HCT116 (cell line): ENCODE data around the gene RCAN2.

Experiments used
- CEBPB ChIP-seq: IDR thresholded peaks from 2 replicates; pipeline ENCODE4 v1.6.1; 2012; ENCODE audit warnings: low read depth
- EZH2 ChIP-seq: fragments of 200-600 bp; sonication (generic); IDR thresholded peaks from 2 replicates; pipeline ENCODE4 v1.6.1; 2017; ENCODE audit warnings: antibody characterized with exemption, mixed run types
- MAX ChIP-seq: IDR thresholded peaks from 2 replicates; pipeline ENCODE4 v1.6.1; 2012
- POLR2A ChIP-seq: IDR thresholded peaks from 2 replicates; pipeline ENCODE4 v1.7.0; 2011; ENCODE audit warnings: borderline replicate concordance; ENCODE audit not compliant: insufficient read depth, insufficient read length; ENCODE audit errors: extremely low read depth
- POLR2AphosphoS5 ChIP-seq: IDR thresholded peaks from 2 replicates; pipeline ENCODE4 v1.6.1; 2011; ENCODE audit warnings: mild to moderate bottlenecking, low read depth, low read length, moderate library complexity
- RAD21 ChIP-seq: IDR thresholded peaks from 2 replicates; pipeline ENCODE4 v1.6.1; 2012; ENCODE audit warnings: low read depth, mild to moderate bottlenecking
- YY1 ChIP-seq: IDR thresholded peaks from 2 replicates; pipeline ENCODE4 v1.6.1; 2011; ENCODE audit warnings: low read length, low read depth, moderate library complexity, mild to moderate bottlenecking; ENCODE audit not compliant: insufficient replicate concordance; ENCODE audit errors: extremely low read depth
- ZBTB33 ChIP-seq: IDR thresholded peaks from 2 replicates; pipeline ENCODE4 v1.6.1; 2011; ENCODE audit warnings: mild to moderate bottlenecking, low read length, moderate library complexity; ENCODE audit not compliant: insufficient replicate concordance; ENCODE audit errors: extremely low read depth
- TF ChIP-seq, protein P1 (sequence below), 3 experiments: fragments of 200-600 bp in 1 of 3; sonication (generic) in 1 of 3; IDR thresholded peaks in 2 of 3; conservative IDR thresholded peaks in 1 of 3; 2 replicates each; pipeline ENCODE4 v1.5.1; 2012 to 2017; ENCODE audit warnings: low read depth in 2 of 3, low read length in 2 of 3, antibody characterized with exemption in 1 of 3, borderline replicate concordance in 1 of 3, control low read depth in 1 of 3, mild to moderate bottlenecking in 1 of 3, mixed read lengths in 1 of 3, mixed run types in 1 of 3, moderate library complexity in 1 of 3; ENCODE audit not compliant: insufficient read depth in 1 of 3
- TF ChIP-seq, protein P2 (sequence below): IDR thresholded peaks from 2 replicates; pipeline ENCODE4 v1.6.1; 2012; ENCODE audit warnings: low read depth

DNA sequence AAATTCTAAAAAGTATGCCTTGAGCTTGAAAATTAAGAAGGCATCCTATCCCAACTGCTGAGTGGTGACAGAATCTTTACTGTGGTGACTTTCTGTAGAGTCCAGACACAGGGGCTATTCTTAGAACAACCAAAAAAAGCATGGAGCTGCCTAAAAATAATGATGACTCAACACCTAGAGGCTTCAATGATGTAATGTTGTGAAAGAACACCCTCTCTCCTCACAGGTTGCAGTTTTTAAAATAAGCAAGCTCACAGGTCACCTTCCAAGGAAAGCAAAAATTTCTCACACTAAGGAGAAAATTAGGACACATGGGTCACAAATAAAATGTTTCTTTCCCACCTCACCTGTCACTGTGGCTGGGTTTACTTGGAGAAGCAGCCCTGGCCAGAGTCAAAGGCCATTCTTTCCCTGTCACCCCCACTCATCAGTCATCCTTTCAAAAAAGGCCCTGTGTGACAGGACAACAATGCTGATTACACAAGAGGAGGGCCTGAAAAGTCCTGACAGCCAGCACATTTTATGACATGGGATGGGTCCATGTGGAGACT, 53.5 kb downstream of the RCAN2 start:
- no peak for TF ChIP-seq EZH2
- TF ChIP-seq, protein P1, sequence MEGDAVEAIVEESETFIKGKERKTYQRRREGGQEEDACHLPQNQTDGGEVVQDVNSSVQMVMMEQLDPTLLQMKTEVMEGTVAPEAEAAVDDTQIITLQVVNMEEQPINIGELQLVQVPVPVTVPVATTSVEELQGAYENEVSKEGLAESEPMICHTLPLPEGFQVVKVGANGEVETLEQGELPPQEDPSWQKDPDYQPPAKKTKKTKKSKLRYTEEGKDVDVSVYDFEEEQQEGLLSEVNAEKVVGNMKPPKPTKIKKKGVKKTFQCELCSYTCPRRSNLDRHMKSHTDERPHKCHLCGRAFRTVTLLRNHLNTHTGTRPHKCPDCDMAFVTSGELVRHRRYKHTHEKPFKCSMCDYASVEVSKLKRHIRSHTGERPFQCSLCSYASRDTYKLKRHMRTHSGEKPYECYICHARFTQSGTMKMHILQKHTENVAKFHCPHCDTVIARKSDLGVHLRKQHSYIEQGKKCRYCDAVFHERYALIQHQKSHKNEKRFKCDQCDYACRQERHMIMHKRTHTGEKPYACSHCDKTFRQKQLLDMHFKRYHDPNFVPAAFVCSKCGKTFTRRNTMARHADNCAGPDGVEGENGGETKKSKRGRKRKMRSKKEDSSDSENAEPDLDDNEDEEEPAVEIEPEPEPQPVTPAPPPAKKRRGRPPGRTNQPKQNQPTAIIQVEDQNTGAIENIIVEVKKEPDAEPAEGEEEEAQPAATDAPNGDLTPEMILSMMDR (IDR thresholded peaks at IDR 0.05 in 2 of 3, conservative IDR thresholded peaks at IDR 0.05 in 1 of 3; ENCODE audit: borderline replicate concordance in 1 of 3, insufficient read depth in 1 of 3, low read depth in 2 of 3, low read length in 2 of 3), result no peak
- TF ChIP-seq POLR2AphosphoS5, result no peak
- TF ChIP-seq YY1, result no peak
- TF ChIP-seq, protein P2, sequence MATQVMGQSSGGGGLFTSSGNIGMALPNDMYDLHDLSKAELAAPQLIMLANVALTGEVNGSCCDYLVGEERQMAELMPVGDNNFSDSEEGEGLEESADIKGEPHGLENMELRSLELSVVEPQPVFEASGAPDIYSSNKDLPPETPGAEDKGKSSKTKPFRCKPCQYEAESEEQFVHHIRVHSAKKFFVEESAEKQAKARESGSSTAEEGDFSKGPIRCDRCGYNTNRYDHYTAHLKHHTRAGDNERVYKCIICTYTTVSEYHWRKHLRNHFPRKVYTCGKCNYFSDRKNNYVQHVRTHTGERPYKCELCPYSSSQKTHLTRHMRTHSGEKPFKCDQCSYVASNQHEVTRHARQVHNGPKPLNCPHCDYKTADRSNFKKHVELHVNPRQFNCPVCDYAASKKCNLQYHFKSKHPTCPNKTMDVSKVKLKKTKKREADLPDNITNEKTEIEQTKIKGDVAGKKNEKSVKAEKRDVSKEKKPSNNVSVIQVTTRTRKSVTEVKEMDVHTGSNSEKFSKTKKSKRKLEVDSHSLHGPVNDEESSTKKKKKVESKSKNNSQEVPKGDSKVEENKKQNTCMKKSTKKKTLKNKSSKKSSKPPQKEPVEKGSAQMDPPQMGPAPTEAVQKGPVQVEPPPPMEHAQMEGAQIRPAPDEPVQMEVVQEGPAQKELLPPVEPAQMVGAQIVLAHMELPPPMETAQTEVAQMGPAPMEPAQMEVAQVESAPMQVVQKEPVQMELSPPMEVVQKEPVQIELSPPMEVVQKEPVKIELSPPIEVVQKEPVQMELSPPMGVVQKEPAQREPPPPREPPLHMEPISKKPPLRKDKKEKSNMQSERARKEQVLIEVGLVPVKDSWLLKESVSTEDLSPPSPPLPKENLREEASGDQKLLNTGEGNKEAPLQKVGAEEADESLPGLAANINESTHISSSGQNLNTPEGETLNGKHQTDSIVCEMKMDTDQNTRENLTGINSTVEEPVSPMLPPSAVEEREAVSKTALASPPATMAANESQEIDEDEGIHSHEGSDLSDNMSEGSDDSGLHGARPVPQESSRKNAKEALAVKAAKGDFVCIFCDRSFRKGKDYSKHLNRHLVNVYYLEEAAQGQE, result no peak
- TF ChIP-seq MAX, result no peak
- TF ChIP-seq RAD21, result no peak
- TF ChIP-seq CEBPB, result peak; percentile 78
- no peak for TF ChIP-seq POLR2A
- no peak for TF ChIP-seq ZBTB33
